ENCODE data around the gene OXNAD1. TPM values are rescaled to one million over a fixed set of nuclear protein-coding genes. Genes with fewer than 3 reads are reported as not detected.
"Not testable (repeated sequence)": the region's sequence is repeated elsewhere in the genome, so short reads cannot be mapped to it uniquely, and the experiment has no call there.

OXNAD1 gene
- total RNA-seq, 1 experiment from 2014 or later: 5.0 TPM

GRCh38 chr3:16295298-16295890 is 30.4 kb downstream of the OXNAD1 start:
- DNase-seq (ENCODE audit: low read depth): no peak
- in situ Hi-C loops (cut with HindIII; ENCODE audit: low pct_unique_long_range_greater_than_20kb, low sequenced_read_pairs): no loop called here

- in situ Hi-C loops (cut with HindIII; ENCODE audit: low pct_unique_long_range_greater_than_20kb, low sequenced_read_pairs): no loop called here
- no peak for DNase-seq (ENCODE audit: low read depth)
Measured at GRCh38 chr3:16297997-16298885, 33.2 kb downstream of the OXNAD1 start.

GRCh38 chr3:16298891-16299290 is 33.9 kb downstream of the OXNAD1 start:
- no peak for DNase-seq (ENCODE audit: low read depth)
- in situ Hi-C loops (cut with HindIII; ENCODE audit: low pct_unique_long_range_greater_than_20kb, low sequenced_read_pairs): no loop called here

GRCh38 chr3:16299746-16300145 is 34.7 kb downstream of the OXNAD1 start:
- no peak for DNase-seq (ENCODE audit: low read depth)
- in situ Hi-C loops (cut with HindIII; ENCODE audit: low pct_unique_long_range_greater_than_20kb, low sequenced_read_pairs): no loop called here

- in situ Hi-C loops (cut with HindIII; ENCODE audit: low pct_unique_long_range_greater_than_20kb, low sequenced_read_pairs): no loop called here
Measured at GRCh38 chr3:16300307-16300706, 35.3 kb downstream of the OXNAD1 start.

GRCh38 chr3:16300881-16301359 is 35.9 kb downstream of the OXNAD1 start:
- DNase-seq (ENCODE audit: low read depth): no peak
- in situ Hi-C loops (cut with HindIII; ENCODE audit: low pct_unique_long_range_greater_than_20kb, low sequenced_read_pairs): no loop called here

More at GRCh38 chr3:16300307-16300706, 35.3 kb downstream of the OXNAD1 start:
- DNase-seq (ENCODE audit: low read depth): no peak

- DNase-seq (ENCODE audit: low read depth): no peak
- in situ Hi-C loops (cut with HindIII; ENCODE audit: low pct_unique_long_range_greater_than_20kb, low sequenced_read_pairs): no loop called here
Measured at GRCh38 chr3:16301507-16301906, 36.5 kb downstream of the OXNAD1 start.

GRCh38 chr3:16302082-16302631 is 37.1 kb downstream of the OXNAD1 start:
- no peak for DNase-seq (ENCODE audit: low read depth)
- in situ Hi-C loops (cut with HindIII; ENCODE audit: low pct_unique_long_range_greater_than_20kb, low sequenced_read_pairs): no loop called here

- in situ Hi-C loops (cut with HindIII; ENCODE audit: low pct_unique_long_range_greater_than_20kb, low sequenced_read_pairs): no loop called here
- DNase-seq (ENCODE audit: low read depth): no peak
Measured at GRCh38 chr3:16303037-16303575, 38.1 kb downstream of the OXNAD1 start.

- in situ Hi-C loops (cut with HindIII; ENCODE audit: low pct_unique_long_range_greater_than_20kb, low sequenced_read_pairs): no loop called here
- no peak for DNase-seq (ENCODE audit: low read depth)
Measured at GRCh38 chr3:16304061-16305010, 39.3 kb downstream of the OXNAD1 start.

GRCh38 chr3:16305111-16305541 is 40.1 kb downstream of the OXNAD1 start:
- in situ Hi-C loops (cut with HindIII; ENCODE audit: low pct_unique_long_range_greater_than_20kb, low sequenced_read_pairs): no loop called here
- no peak for DNase-seq (ENCODE audit: low read depth)

GRCh38 chr3:16307832-16308531 is 43.0 kb downstream of the OXNAD1 start:
- DNase-seq (ENCODE audit: low read depth): no peak
- in situ Hi-C loops (cut with HindIII; ENCODE audit: low pct_unique_long_range_greater_than_20kb, low sequenced_read_pairs): no loop called here

- in situ Hi-C loops (cut with HindIII; ENCODE audit: low pct_unique_long_range_greater_than_20kb, low sequenced_read_pairs): no loop called here
- DNase-seq (ENCODE audit: low read depth): no peak
Measured at GRCh38 chr3:16308727-16309126, 43.7 kb downstream of the OXNAD1 start.

GRCh38 chr3:16309558-16309957 is 44.5 kb downstream of the OXNAD1 start:
- in situ Hi-C loops (cut with HindIII; ENCODE audit: low pct_unique_long_range_greater_than_20kb, low sequenced_read_pairs): no loop called here
- DNase-seq (ENCODE audit: low read depth): no peak

- in situ Hi-C loops (cut with HindIII; ENCODE audit: low pct_unique_long_range_greater_than_20kb, low sequenced_read_pairs): not testable (repeated sequence)
Measured at GRCh38 chr3:16310486-16310885, 45.5 kb downstream of the OXNAD1 start.

GRCh38 chr3:16311960-16312451 is 47.0 kb downstream of the OXNAD1 start:
- no peak for DNase-seq (ENCODE audit: low read depth)

More at GRCh38 chr3:16310486-16310885, 45.5 kb downstream of the OXNAD1 start:
- DNase-seq (ENCODE audit: low read depth): not testable (repeated sequence)

More at GRCh38 chr3:16311960-16312451, 47.0 kb downstream of the OXNAD1 start:
- in situ Hi-C loops (cut with HindIII; ENCODE audit: low pct_unique_long_range_greater_than_20kb, low sequenced_read_pairs): no loop called here

Data from Caki2 (cell line).